Measurements from ENCODE around the gene PHF23.
A peak's percentile ranks its signal among the peaks of the same experiment; 100 is the strongest.

PHF23 gene

DNA sequence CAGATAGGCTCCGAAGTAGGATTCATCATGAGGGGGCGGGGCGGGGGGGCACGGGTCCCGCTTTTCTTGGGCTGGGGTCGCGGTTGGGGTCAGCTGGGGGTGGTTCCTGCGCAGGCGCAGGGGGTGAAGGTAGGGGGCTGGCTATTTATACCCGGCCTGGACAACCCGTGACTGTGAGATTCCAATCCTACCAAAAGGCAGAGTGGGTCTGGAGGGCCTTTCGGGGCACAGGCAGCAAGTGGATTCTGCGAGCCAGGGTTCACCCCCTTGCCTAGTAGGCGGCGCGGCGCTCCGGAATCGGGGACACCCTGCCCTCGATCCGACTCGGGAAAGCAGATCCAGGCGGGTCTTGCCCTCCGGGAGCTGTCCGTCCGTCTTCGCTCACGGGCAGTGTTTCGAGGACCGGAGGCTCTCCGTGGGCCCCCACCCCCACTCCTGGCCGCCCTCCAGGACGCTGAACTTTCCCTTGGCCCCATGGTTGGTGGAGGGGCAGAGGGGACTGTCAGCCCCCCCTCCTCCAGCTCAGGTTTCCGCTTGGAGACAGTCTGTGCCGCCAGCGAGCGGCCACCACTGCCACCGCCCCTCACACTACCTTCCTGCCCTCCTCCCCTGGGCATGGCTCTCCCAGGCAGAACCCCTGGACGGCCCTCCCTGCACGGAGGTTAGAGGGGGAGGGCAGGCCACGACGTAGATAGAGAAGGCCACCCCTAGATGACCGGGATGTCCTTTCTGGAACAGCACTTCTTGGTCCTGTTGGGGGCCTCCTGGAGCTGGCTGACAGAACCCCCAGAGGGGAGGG is 42.9 kb upstream of the PHF23 start:
- no peak for TF ChIP-seq FOXP2 (optimal IDR thresholded peaks at IDR 0.05; ENCODE audit: borderline replicate concordance, extremely low read depth, extremely low read length, insufficient read depth)
- no peak for TF ChIP-seq TAF1 (IDR thresholded peaks at IDR 0.05; ENCODE audit: borderline replicate concordance, insufficient read depth, low read length)
- no peak for TF ChIP-seq POLR2AphosphoS5 (IDR thresholded peaks at IDR 0.05; ENCODE audit: low read depth, low read length)
- TF ChIP-seq SIN3A (IDR thresholded peaks at IDR 0.05; ENCODE audit: borderline replicate concordance, insufficient read depth, low read length) = no peak

DNA sequence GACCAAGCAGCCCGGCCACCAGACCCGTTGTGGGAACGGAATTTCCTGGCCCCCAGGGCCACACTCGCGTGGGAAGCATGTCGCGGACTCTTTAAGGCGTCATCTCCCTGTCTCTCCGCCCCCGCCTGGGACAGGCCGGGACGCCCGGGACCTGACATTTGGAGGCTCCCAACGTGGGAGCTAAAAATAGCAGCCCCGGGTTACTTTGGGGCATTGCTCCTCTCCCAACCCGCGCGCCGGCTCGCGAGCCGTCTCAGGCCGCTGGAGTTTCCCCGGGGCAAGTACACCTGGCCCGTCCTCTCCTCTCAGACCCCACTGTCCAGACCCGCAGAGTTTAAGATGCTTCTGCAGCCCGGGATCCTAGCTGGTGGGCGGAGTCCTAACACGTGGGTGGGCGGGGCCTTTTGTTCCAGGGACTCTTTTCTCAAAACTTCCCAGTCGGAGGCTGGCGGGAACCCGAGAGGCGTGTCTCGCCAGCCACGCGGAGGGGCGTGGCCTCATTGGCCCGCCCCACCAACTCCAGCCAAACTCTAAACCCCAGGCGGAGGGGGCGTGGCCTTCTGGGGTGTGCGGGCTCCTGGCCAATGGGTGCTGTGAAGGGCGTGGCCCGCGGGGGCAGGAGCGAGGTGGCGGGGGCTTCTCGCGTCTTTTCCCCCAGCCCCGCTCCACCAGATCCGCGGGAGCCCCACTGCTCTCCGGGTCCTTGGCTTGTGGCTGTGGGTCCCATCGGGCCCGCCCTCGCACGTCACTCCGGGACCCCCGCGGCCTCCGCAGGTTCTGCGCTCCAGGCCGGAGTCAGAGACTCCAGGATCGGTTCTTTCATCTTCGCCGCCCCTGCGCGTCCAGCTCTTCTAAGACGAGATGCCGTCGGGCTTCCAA is 42.1 kb upstream of the PHF23 start, which contains the start of gene SLC2A4:
TSS of gene SLC2A4 (plus strand) at position 645 of the 879 bp plus-strand sequence. CDS start at position 862, 217 bp downstream.
- TF ChIP-seq SIN3A (IDR thresholded peaks at IDR 0.05; ENCODE audit: borderline replicate concordance, insufficient read depth, low read length) = peak; percentile 96; the same call in 1 of the 2 replicates
- TF ChIP-seq POLR2AphosphoS5 (IDR thresholded peaks at IDR 0.05; ENCODE audit: low read depth, low read length) = no peak

DNA sequence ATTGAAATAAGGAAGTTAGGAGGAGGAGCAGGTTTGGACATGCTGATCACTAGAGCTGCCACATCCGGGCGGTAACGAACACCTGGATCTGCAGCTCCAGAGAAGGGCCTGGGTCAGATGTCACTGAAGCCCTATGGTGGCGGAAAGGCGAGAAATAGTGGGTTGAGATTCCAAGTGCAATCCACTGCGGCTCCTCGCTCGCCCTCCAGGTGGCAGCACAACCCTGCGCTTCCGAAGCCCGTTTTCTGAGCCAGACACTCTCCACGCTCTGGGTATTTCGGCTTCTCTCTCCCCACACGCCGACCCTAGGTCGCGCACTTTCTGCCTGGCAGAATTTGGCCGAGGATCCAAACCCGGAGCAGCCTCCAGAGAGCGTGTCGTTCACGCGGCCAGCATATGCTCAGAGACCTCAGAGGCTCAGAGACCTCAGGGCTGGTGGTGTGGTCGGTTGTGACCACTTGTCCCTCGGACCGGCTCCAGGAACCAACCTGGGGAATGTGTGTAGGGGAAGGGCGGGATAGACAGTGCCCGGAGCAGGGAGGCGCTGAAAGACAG is 41.3 kb upstream of the PHF23 start:
- TF ChIP-seq, protein P1, sequence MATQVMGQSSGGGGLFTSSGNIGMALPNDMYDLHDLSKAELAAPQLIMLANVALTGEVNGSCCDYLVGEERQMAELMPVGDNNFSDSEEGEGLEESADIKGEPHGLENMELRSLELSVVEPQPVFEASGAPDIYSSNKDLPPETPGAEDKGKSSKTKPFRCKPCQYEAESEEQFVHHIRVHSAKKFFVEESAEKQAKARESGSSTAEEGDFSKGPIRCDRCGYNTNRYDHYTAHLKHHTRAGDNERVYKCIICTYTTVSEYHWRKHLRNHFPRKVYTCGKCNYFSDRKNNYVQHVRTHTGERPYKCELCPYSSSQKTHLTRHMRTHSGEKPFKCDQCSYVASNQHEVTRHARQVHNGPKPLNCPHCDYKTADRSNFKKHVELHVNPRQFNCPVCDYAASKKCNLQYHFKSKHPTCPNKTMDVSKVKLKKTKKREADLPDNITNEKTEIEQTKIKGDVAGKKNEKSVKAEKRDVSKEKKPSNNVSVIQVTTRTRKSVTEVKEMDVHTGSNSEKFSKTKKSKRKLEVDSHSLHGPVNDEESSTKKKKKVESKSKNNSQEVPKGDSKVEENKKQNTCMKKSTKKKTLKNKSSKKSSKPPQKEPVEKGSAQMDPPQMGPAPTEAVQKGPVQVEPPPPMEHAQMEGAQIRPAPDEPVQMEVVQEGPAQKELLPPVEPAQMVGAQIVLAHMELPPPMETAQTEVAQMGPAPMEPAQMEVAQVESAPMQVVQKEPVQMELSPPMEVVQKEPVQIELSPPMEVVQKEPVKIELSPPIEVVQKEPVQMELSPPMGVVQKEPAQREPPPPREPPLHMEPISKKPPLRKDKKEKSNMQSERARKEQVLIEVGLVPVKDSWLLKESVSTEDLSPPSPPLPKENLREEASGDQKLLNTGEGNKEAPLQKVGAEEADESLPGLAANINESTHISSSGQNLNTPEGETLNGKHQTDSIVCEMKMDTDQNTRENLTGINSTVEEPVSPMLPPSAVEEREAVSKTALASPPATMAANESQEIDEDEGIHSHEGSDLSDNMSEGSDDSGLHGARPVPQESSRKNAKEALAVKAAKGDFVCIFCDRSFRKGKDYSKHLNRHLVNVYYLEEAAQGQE (IDR thresholded peaks at IDR 0.05; ENCODE audit: insufficient read depth in 1 of 2, low read depth in 2 of 2, low read length in 2 of 2) = no peak
- TF ChIP-seq TAF1 (IDR thresholded peaks at IDR 0.05; ENCODE audit: borderline replicate concordance, insufficient read depth, low read length) = no peak
- TF ChIP-seq FOXP2 (optimal IDR thresholded peaks at IDR 0.05; ENCODE audit: borderline replicate concordance, extremely low read depth, extremely low read length, insufficient read depth) = peak; percentile 63
- TF ChIP-seq SIN3A (IDR thresholded peaks at IDR 0.05; ENCODE audit: borderline replicate concordance, insufficient read depth, low read length) = 0 out of 2 replicates have a peak, but pooled peaks have one; percentile 7
- no peak for TF ChIP-seq POLR2AphosphoS5 (IDR thresholded peaks at IDR 0.05; ENCODE audit: low read depth, low read length)

GRCh38 chr17:7279448-7279847 is 40.2 kb upstream of the PHF23 start:
- TF ChIP-seq FOXP2 (optimal IDR thresholded peaks at IDR 0.05; ENCODE audit: borderline replicate concordance, extremely low read depth, extremely low read length, insufficient read depth) (no peak), POLR2AphosphoS5 (IDR thresholded peaks at IDR 0.05; ENCODE audit: low read depth, low read length) (no peak), SIN3A (IDR thresholded peaks at IDR 0.05; ENCODE audit: borderline replicate concordance, insufficient read depth, low read length) (no peak), TAF1 (IDR thresholded peaks at IDR 0.05; ENCODE audit: borderline replicate concordance, insufficient read depth, low read length) (no peak)
- TF ChIP-seq, protein P1 (IDR thresholded peaks at IDR 0.05; ENCODE audit: insufficient read depth in 1 of 2, low read depth in 2 of 2, low read length in 2 of 2) = no peak

- TF ChIP-seq, protein P1 (IDR thresholded peaks at IDR 0.05; ENCODE audit: insufficient read depth in 1 of 2, low read depth in 2 of 2, low read length in 2 of 2) = no peak
- TF ChIP-seq SIN3A (IDR thresholded peaks at IDR 0.05; ENCODE audit: borderline replicate concordance, insufficient read depth, low read length) (no peak), TAF1 (IDR thresholded peaks at IDR 0.05; ENCODE audit: borderline replicate concordance, insufficient read depth, low read length) (no peak), FOXP2 (optimal IDR thresholded peaks at IDR 0.05; ENCODE audit: borderline replicate concordance, extremely low read depth, extremely low read length, insufficient read depth) (no peak), POLR2AphosphoS5 (IDR thresholded peaks at IDR 0.05; ENCODE audit: low read depth, low read length) (no peak)
Observed at GRCh38 chr17:7266784-7267183, 27.5 kb upstream of the PHF23 start.

Measured in PFSK-1 (cell line).